ENCODE results near the gene B4GALNT3. TPM values are rescaled to one million over a fixed set of nuclear protein-coding genes. Genes with fewer than 3 reads are reported as not detected.

B4GALNT3 gene
- total and polyA plus RNA-seq, 2 of the 13 experiments (the other 11 are each of a cell fraction or from before 2014, with no cell fraction given) = 3.2 to 4.4 TPM

GRCh38 chr12:569803-570434, 110.2 kb downstream of the B4GALNT3 start (continued):
- TF ChIP-seq SP140L (CRISPR knock-in tag; IDR thresholded peaks at IDR 0.05; ENCODE audit: borderline replicate concordance) = no peak
- TF ChIP-seq ELF3 (CRISPR knock-in tag; IDR thresholded peaks at IDR 0.05) = peak; percentile 27; the same call in 1 of the 2 replicates
- TF ChIP-seq NFKB2 (CRISPR knock-in tag; IDR thresholded peaks at IDR 0.05; ENCODE audit: borderline replicate concordance) = peak; percentile 53; the same call in 1 of the 2 replicates
- no peak for TF ChIP-seq MTF1 (CRISPR knock-in tag; IDR thresholded peaks at IDR 0.05)
- TF ChIP-seq HOXA5 (CRISPR knock-in tag; IDR thresholded peaks at IDR 0.05) = peak; percentile 64
- TF ChIP-seq RAD51 (IDR thresholded peaks at IDR 0.05; ENCODE audit: borderline replicate concordance) = no peak
- peak; percentile 69 for TF ChIP-seq GABPB1 (CRISPR knock-in tag; IDR thresholded peaks at IDR 0.05)
- TF ChIP-seq HMG20B (CRISPR knock-in tag; conservative IDR thresholded peaks at IDR 0.05) = 0 out of 2 replicates have a peak, but pooled peaks have one; percentile 29
- no peak for TF ChIP-seq RBFOX2 (IDR thresholded peaks at IDR 0.05; ENCODE audit: low read depth, low read length)
- TF ChIP-seq MIER3 (CRISPR knock-in tag; IDR thresholded peaks at IDR 0.05; ENCODE audit: borderline replicate concordance) = no peak; the same call in 1 of the 2 replicates
- peak; percentile 43; the same call in 1 of the 2 replicates for TF ChIP-seq PRDM10 (CRISPR knock-in tag; IDR thresholded peaks at IDR 0.05; ENCODE audit: low read depth)
- peak; percentile 91 for TF ChIP-seq EED (CRISPR knock-in tag; IDR thresholded peaks at IDR 0.05)
- TF ChIP-seq ZNF687 (CRISPR knock-in tag; IDR thresholded peaks at IDR 0.05) = peak; percentile 74
- TF ChIP-seq TOE1 (CRISPR knock-in tag; IDR thresholded peaks at IDR 0.05) = no peak
- TF ChIP-seq ZNF335 (CRISPR knock-in tag; IDR thresholded peaks at IDR 0.05) = no peak
- 0 out of 2 replicates have a peak, but pooled peaks have one; percentile 51 for TF ChIP-seq ADNP (CRISPR knock-in tag; IDR thresholded peaks at IDR 0.05)
